ENCODE results near the gene PHACTR1.

- TF ChIP-seq, protein P1, sequence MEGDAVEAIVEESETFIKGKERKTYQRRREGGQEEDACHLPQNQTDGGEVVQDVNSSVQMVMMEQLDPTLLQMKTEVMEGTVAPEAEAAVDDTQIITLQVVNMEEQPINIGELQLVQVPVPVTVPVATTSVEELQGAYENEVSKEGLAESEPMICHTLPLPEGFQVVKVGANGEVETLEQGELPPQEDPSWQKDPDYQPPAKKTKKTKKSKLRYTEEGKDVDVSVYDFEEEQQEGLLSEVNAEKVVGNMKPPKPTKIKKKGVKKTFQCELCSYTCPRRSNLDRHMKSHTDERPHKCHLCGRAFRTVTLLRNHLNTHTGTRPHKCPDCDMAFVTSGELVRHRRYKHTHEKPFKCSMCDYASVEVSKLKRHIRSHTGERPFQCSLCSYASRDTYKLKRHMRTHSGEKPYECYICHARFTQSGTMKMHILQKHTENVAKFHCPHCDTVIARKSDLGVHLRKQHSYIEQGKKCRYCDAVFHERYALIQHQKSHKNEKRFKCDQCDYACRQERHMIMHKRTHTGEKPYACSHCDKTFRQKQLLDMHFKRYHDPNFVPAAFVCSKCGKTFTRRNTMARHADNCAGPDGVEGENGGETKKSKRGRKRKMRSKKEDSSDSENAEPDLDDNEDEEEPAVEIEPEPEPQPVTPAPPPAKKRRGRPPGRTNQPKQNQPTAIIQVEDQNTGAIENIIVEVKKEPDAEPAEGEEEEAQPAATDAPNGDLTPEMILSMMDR (IDR thresholded peaks at IDR 0.05; ENCODE audit: low read depth, low read length) = no peak
- TF ChIP-seq EZH2phosphoT487 (IDR thresholded peaks at IDR 0.05; ENCODE audit: low read depth) = no peak
Observed at GRCh38 chr6:12718015-12718414, 1.4 kb downstream of the PHACTR1 start.

All from OCI-LY3 (cell line).